Colonic mucosa (tissue), 4 donors: ENCODE results near the gene RAB40C. TPM values are rescaled to one million over a fixed set of nuclear protein-coding genes. Genes with fewer than 3 reads are reported as not detected.

ENCODE experiments used
- DNase-seq: peaks from one replicate; pipeline ENCODE4 v3.0.0-alpha.2; 2020
- H3K27ac ChIP-seq: fragments of 200-600 bp; one replicate; pipeline ENCODE4 v1.8.0; 2021
- H3K27me3 ChIP-seq: fragments of 200-600 bp; one replicate; pipeline ENCODE4 v1.8.0; 2021
- H3K36me3 ChIP-seq: fragments of 200-600 bp; one replicate; pipeline ENCODE4 v1.8.0; 2021
- H3K4me1 ChIP-seq: fragments of 200-600 bp; one replicate; pipeline ENCODE4 v1.8.0; 2021; ENCODE audit warnings: mild to moderate bottlenecking
- H3K4me3 ChIP-seq: fragments of 200-600 bp; one replicate; pipeline ENCODE4 v1.8.0; 2021
- H3K9ac ChIP-seq, 2 donors: one replicate each; pipeline ENCODE4 v1.7.0; 2013; ENCODE audit warnings: control low read depth in 2 of 2, low read depth in 2 of 2, low read length in 2 of 2
- H3K9me3 ChIP-seq: fragments of 200-600 bp; one replicate; pipeline ENCODE4 v1.8.0; 2021
- CTCF ChIP-seq: fragments of 200-600 bp; IDR thresholded peaks from one replicate; pipeline ENCODE4 v1.8.0; 2022; ENCODE audit warnings: antibody characterized with exemption, mild to moderate bottlenecking
- intact Hi-C: fragments of 100-400 bp; cut with DNase I; formaldehyde crosslinking; loops from one replicate; pipeline ENCODE4 v1.14.1; 2022
- total RNA-seq, 2 donors: library from RNA; stranded (reverse); fragmentation: NEBNext Ultra II Directional in 1 of 2; extraction: Animal tissue kit (Norgen Biotek cat#: 25700) in 1 of 2; gene quantifications; one replicate each; pipeline ENCODE4 v1.2.1, GENCODE V29; 2021
- donor health status: healthy.
- donor health status: DM: no; HTN: no; CAD: no.
- donor health status: DM: no; HTN: no; CAD: no.

The RAB40C gene
- total RNA-seq, 2 donors from 2014 or later: 34.9 to 38.5 TPM

GRCh38 chr16:557463-558297 lies 32.2 kb upstream of the RAB40C start:
- H3K27me3 ChIP-seq: peaks cover 26% of the 10 kb centered on the region
- H3K27ac ChIP-seq: no peak overlapping the region
- H3K9me3 ChIP-seq: no peaks in the 10 kb centered on the region
- no peaks in the 10 kb centered on the region for H3K4me1 ChIP-seq
- H3K9ac ChIP-seq: no peak overlapping the region
- intact Hi-C loops: no loop called here
- TF ChIP-seq CTCF: no peak
- DNase-seq: no peak
- H3K4me3 ChIP-seq: no peak overlapping the region
- no peaks in the 10 kb centered on the region for H3K36me3 ChIP-seq

GRCh38 chr16:558298-559020 lies 31.4 kb upstream of the RAB40C start:
- H3K4me3 ChIP-seq: no peak overlapping the region
- H3K36me3 ChIP-seq: no peaks in the 10 kb centered on the region
- intact Hi-C loops: no loop called here
- H3K27ac ChIP-seq: no peak overlapping the region
- no peaks in the 10 kb centered on the region for H3K9me3 ChIP-seq
- H3K27me3 ChIP-seq: peaks cover 26% of the 10 kb centered on the region
- DNase-seq: no peak
- no peak overlapping the region for H3K9ac ChIP-seq
- TF ChIP-seq CTCF: no peak
- H3K4me1 ChIP-seq: no peaks in the 10 kb centered on the region

- intact Hi-C loops: no loop called here
- Histone ChIP-seq H3K27me3 (peaks cover 26% of the 10 kb centered on the region), H3K4me3 (no peak overlapping the region), H3K27ac (no peak overlapping the region), H3K9ac (no peak overlapping the region), H3K4me1 (no peaks in the 10 kb centered on the region), H3K9me3 (no peaks in the 10 kb centered on the region), H3K36me3 (no peaks in the 10 kb centered on the region)
- TF ChIP-seq CTCF: no peak
- DNase-seq: no peak
Observed at GRCh38 chr16:559021-559380, 30.9 kb upstream of the RAB40C start.

- TF ChIP-seq CTCF: no peak
- intact Hi-C loops: no loop called here
- Histone ChIP-seq H3K27ac (no peak overlapping the region), H3K36me3 (no peaks in the 10 kb centered on the region), H3K9me3 (no peaks in the 10 kb centered on the region), H3K4me1 (no peaks in the 10 kb centered on the region), H3K4me3 (no peak overlapping the region), H3K9ac (no peak overlapping the region), H3K27me3 (peaks cover 26% of the 10 kb centered on the region)
- DNase-seq: no peak
Observed at GRCh38 chr16:559411-560203, 30.3 kb upstream of the RAB40C start.

- H3K4me3 ChIP-seq: no peak within 1 kb of the TSS
- no peak for TF ChIP-seq CTCF
- H3K4me1 ChIP-seq: no peaks in the 10 kb centered on the region
- no peak for DNase-seq
- peaks cover 26% of the 10 kb centered on the region for H3K27me3 ChIP-seq
- no peaks in the 10 kb centered on the region for H3K36me3 ChIP-seq
- no peak within 1 kb of the TSS for H3K9ac ChIP-seq
- H3K9me3 ChIP-seq: no peaks in the 10 kb centered on the region
- no peak within 1 kb of the TSS for H3K27ac ChIP-seq
- intact Hi-C loops: no loop called here
Observed at GRCh38 chr16:560204-560700, 29.6 kb upstream of the RAB40C start, which contains the start of gene PRR35. TSS of gene PRR35 (plus strand) at chr16:560394. CDS start at chr16:563295, 2,901 bp downstream.
